HCT116 (cell line): ENCODE results near the gene RBM20. TPM values are rescaled to one million over a fixed set of nuclear protein-coding genes. Genes with fewer than 3 reads are reported as not detected.

Experiments used
- ATAC-seq: fragments of 200-7000 bp; cut with Tn5 transposase; 2 replicates; pipeline ENCODE4 v1.9.1; 2020; ENCODE audit warnings: mild to moderate bottlenecking, moderate library complexity
- BruUV-seq: library from RNA; stranded (reverse); fragments of 400-500 nt; replicated peaks from 2 replicates; lab custom pipeline; 2021; lab: Mats Ljungman, UMichigan
- CTCF ChIA-PET: fragments of 300-600 bp; sonication (Branson Sonifier 250); formaldehyde crosslinking; loops from one replicate; lab custom pipeline; 2021; ENCODE audit warnings: antibody characterized with exemption; lab: Charles Lee
- POLR2A ChIA-PET: fragments of 300-600, 350-600 bp; sonication (Branson Sonifier 250); formaldehyde crosslinking; loops from one replicate; lab custom pipeline; 2021; ENCODE audit warnings: antibody characterized with exemption; lab: Charles Lee
- RAD21 ChIA-PET, 2 experiments: fragments of 300-600 bp; sonication (Branson Sonifier 250); formaldehyde crosslinking; loops; one replicate each; lab custom pipeline; 2023; ENCODE audit warnings: low total read pairs in 2 of 2; ENCODE audit not compliant: uncharacterized antibody in 2 of 2, unreplicated experiment in 2 of 2, low non-redundant PET in 1 of 2; lab: Charles Lee
- DNase-seq: peaks from one replicate; pipeline ENCODE4 v3.0.0-alpha.2; 2010; ENCODE audit warnings: low read depth, low spot score
- H2AFZ ChIP-seq: fragments of 200-600 bp; shearing (Covaris generic), sonication (generic); 2 replicates; pipeline ENCODE4 v1.6.1; 2017; ENCODE audit warnings: low read depth, mixed run types, mixed read lengths, antibody characterized with exemption, low read length; ENCODE audit not compliant: poor library complexity, severe bottlenecking
- H3K27ac ChIP-seq: 2 replicates; pipeline ENCODE4 v1.5.1; 2012; ENCODE audit warnings: low read depth, low read length
- H3K27me3 ChIP-seq: fragments of 200-600 bp; sonication (generic); 2 replicates; pipeline ENCODE4 v1.6.1; 2016; ENCODE audit warnings: mixed run types, low read length, mixed read lengths; ENCODE audit not compliant: insufficient read depth
- H3K36me3 ChIP-seq, 2 experiments: fragments of 200-500 bp in 1 of 2; fragments of 200-600 bp in 1 of 2; sonication (Bioruptor generic) in 1 of 2; sonication (generic) in 1 of 2; 2 replicates each; pipeline versions ENCODE4 v1.5.1 to v1.6.1; 2014 to 2016; ENCODE audit warnings: low read length in 2 of 2, inconsistent platforms in 1 of 2, mixed read lengths in 1 of 2, mixed run types in 1 of 2; ENCODE audit not compliant: insufficient read depth in 2 of 2, control insufficient read depth in 1 of 2
- H3K4me1 ChIP-seq, 2 experiments: fragments of 200-600 bp in 1 of 2; sonication (generic) in 1 of 2; 2 replicates each; pipeline versions ENCODE4 v1.5.1 to v1.6.1; 2012 to 2017; ENCODE audit warnings: low read length in 2 of 2, inconsistent platforms in 1 of 2, mild to moderate bottlenecking in 1 of 2, mixed read lengths in 1 of 2, mixed run types in 1 of 2, moderate library complexity in 1 of 2; ENCODE audit not compliant: insufficient read depth in 2 of 2, control insufficient read depth in 1 of 2
- H3K4me2 ChIP-seq: fragments of 200-600 bp; sonication (generic); 2 replicates; pipeline ENCODE4 v1.6.1; 2017; ENCODE audit warnings: mixed run types, low read length, mixed read lengths
- H3K4me3 ChIP-seq, 2 experiments: fragments of 200-600 bp in 1 of 2; sonication (generic) in 1 of 2; replicated peaks in 1 of 2; 2 replicates each; pipeline ENCODE4 v1.5.1; 2011 to 2016; ENCODE audit warnings: low read length in 2 of 2, control low read depth in 1 of 2, low read depth in 1 of 2, mild to moderate bottlenecking in 1 of 2, mixed read lengths in 1 of 2, mixed run types in 1 of 2
- H3K79me2 ChIP-seq: fragments of 200-600 bp; sonication (generic); 2 replicates; pipeline ENCODE4 v1.6.1; 2017; ENCODE audit warnings: mild to moderate bottlenecking, mixed run types, low read length, moderate library complexity, mixed read lengths; ENCODE audit not compliant: insufficient read depth
- H3K9ac ChIP-seq: fragments of 200-600 bp; sonication (generic); 2 replicates; pipeline ENCODE4 v1.6.1; 2016; ENCODE audit warnings: low read length, mixed read lengths
- H3K9me2 ChIP-seq: fragments of 200-600 bp; sonication (generic), shearing (Covaris generic); 2 replicates; pipeline ENCODE4 v1.6.1; 2017; ENCODE audit warnings: mixed run types, mild to moderate bottlenecking, moderate library complexity; ENCODE audit not compliant: insufficient read depth
- H3K9me3 ChIP-seq, 2 experiments: fragments of 200-500 bp in 1 of 2; fragments of 200-600 bp in 1 of 2; sonication (Bioruptor generic) in 1 of 2; sonication (generic) in 1 of 2; 2 replicates each; pipeline ENCODE4 v1.6.1; 2014 to 2017; ENCODE audit warnings: low read length in 2 of 2, mixed read lengths in 2 of 2, inconsistent platforms in 1 of 2, low read depth in 1 of 2, mild to moderate bottlenecking in 1 of 2, mixed run types in 1 of 2, moderate library complexity in 1 of 2; ENCODE audit not compliant: control insufficient read depth in 1 of 2, insufficient read depth in 1 of 2
- H4K20me1 ChIP-seq: fragments of 200-600 bp; sonication (generic), shearing (Covaris generic); 2 replicates; pipeline ENCODE4 v1.6.1; 2017; ENCODE audit warnings: mixed run types, mild to moderate bottlenecking, moderate library complexity; ENCODE audit not compliant: insufficient read depth
- CEBPB ChIP-seq: IDR thresholded peaks from 2 replicates; pipeline ENCODE4 v1.6.1; 2012; ENCODE audit warnings: low read depth
- EGR1 ChIP-seq: IDR thresholded peaks from 2 replicates; pipeline ENCODE4 v1.6.1; 2012; ENCODE audit warnings: low read depth
- ELF1 ChIP-seq: IDR thresholded peaks from 2 replicates; pipeline ENCODE4 v1.6.1; 2012; ENCODE audit warnings: low read depth, borderline replicate concordance
- EZH2 ChIP-seq: fragments of 200-600 bp; sonication (generic); IDR thresholded peaks from 2 replicates; pipeline ENCODE4 v1.6.1; 2017; ENCODE audit warnings: antibody characterized with exemption, mixed run types
- EZH2phosphoT487 ChIP-seq: fragments of 200-600 bp; IDR thresholded peaks from 2 replicates; pipeline ENCODE4 v1.6.1; 2018; ENCODE audit warnings: antibody characterized with exemption, borderline replicate concordance
- FOSL1 ChIP-seq: IDR thresholded peaks from 2 replicates; pipeline ENCODE4 v1.6.1; 2012; ENCODE audit warnings: low read depth
- JUND ChIP-seq: IDR thresholded peaks from 2 replicates; pipeline ENCODE4 v1.6.1; 2012
- POLR2A ChIP-seq: IDR thresholded peaks from 2 replicates; pipeline ENCODE4 v1.7.0; 2011; ENCODE audit warnings: borderline replicate concordance; ENCODE audit not compliant: insufficient read depth, insufficient read length; ENCODE audit errors: extremely low read depth
- POLR2AphosphoS5 ChIP-seq: IDR thresholded peaks from 2 replicates; pipeline ENCODE4 v1.6.1; 2011; ENCODE audit warnings: mild to moderate bottlenecking, low read depth, low read length, moderate library complexity
- RAD21 ChIP-seq: IDR thresholded peaks from 2 replicates; pipeline ENCODE4 v1.6.1; 2012; ENCODE audit warnings: low read depth, mild to moderate bottlenecking
- SIN3A ChIP-seq: IDR thresholded peaks from 2 replicates; pipeline ENCODE4 v1.6.1; 2012; ENCODE audit warnings: low read depth
- SP1 ChIP-seq: IDR thresholded peaks from 2 replicates; pipeline ENCODE4 v1.6.1; 2012; ENCODE audit warnings: low read depth
- SRF ChIP-seq: IDR thresholded peaks from 2 replicates; pipeline ENCODE4 v1.6.1; 2012; ENCODE audit warnings: low read depth
- YY1 ChIP-seq: IDR thresholded peaks from 2 replicates; pipeline ENCODE4 v1.6.1; 2011; ENCODE audit warnings: low read length, low read depth, moderate library complexity, mild to moderate bottlenecking; ENCODE audit not compliant: insufficient replicate concordance; ENCODE audit errors: extremely low read depth
- ZFX ChIP-seq: fragments of 450-650 bp; IDR thresholded peaks from 2 replicates; pipeline ENCODE4 v1.6.1; 2017
- ZNF274 ChIP-seq: fragments of 200-500 bp; sonication (Bioruptor generic); IDR thresholded peaks from 2 replicates; pipeline ENCODE4 v1.6.1; 2014; ENCODE audit warnings: mild to moderate bottlenecking, low read depth, low read length, inconsistent platforms
- intact Hi-C: fragments of 100-400 bp; cut with micrococcal nuclease; formaldehyde crosslinking; loops from 2 replicates; pipeline ENCODE4 v1.10.0; 2022
- total RNA-seq: library from RNA; stranded (reverse); gene quantifications from one replicate; pipeline ENCODE4 v1.2.1, GENCODE V29; 2021; ENCODE audit not compliant: unreplicated experiment
- TF ChIP-seq, protein P1 (sequence below), 3 experiments: fragments of 200-600 bp in 1 of 3; sonication (generic) in 1 of 3; IDR thresholded peaks in 2 of 3; conservative IDR thresholded peaks in 1 of 3; 2 replicates each; pipeline ENCODE4 v1.5.1; 2012 to 2017; ENCODE audit warnings: low read depth in 2 of 3, low read length in 2 of 3, antibody characterized with exemption in 1 of 3, borderline replicate concordance in 1 of 3, control low read depth in 1 of 3, mild to moderate bottlenecking in 1 of 3, mixed read lengths in 1 of 3, mixed run types in 1 of 3, moderate library complexity in 1 of 3; ENCODE audit not compliant: insufficient read depth in 1 of 3
- TF ChIP-seq, protein P2 (sequence below): IDR thresholded peaks from 2 replicates; pipeline ENCODE4 v1.6.1; 2012; ENCODE audit warnings: low read depth
- TF ChIP-seq, protein P3 (sequence below): IDR thresholded peaks from 2 replicates; pipeline ENCODE4 v1.6.1; 2011; ENCODE audit warnings: mild to moderate bottlenecking, low read length, moderate library complexity; ENCODE audit not compliant: insufficient replicate concordance; ENCODE audit errors: extremely low read depth
- TF ChIP-seq, protein P4 (sequence below): IDR thresholded peaks from 2 replicates; pipeline ENCODE4 v1.6.1; 2012

Gene RBM20
- total RNA-seq, 1 experiment from 2014 or later: 2.0 TPM

DNA sequence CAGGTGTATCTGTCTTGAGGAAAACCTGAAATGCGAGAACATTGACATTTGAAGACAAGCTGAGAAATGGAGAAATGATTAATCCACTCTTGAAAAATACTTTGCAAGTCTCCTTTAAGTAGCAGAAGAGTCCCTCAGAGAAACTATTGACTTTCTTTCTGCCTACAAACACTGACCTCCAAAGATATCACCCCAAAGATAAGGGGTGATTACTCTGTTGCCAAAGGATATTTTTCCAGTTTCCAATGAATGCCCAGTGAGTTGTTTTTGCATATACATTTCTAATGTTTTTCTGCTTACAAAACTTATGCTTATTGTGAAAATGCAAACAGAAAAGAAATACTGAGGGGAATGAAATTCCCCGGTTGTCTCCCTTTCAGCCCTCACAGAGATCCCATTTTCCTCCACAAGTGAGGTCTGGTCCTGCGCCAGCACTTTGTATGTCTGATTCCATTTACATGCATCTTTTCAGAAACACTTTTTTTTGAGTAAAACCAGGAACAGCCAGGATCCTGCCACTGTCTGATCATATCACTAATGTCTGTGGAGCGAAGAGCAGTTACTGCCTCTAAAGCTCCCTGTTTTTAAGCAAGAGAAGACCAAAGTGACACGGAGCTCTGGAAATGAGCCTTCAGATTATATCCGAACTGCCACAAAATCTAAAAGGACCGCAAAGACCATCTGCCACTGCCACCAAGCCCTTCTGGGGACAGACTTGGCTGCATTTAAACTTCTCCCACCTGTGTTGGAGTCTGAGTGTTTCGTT lies 144.7 kb downstream of the RBM20 start:
- no peaks in the 10 kb centered on the region for H3K4me1 ChIP-seq
- no peaks in the 10 kb centered on the region for H3K79me2 ChIP-seq
- ATAC-seq (no peak), DNase-seq (no peak)
- no peak overlapping the region for H3K27ac ChIP-seq
- intact Hi-C loops: no loop called here
- H4K20me1 ChIP-seq: no peaks in the 10 kb centered on the region
- no peaks in the 10 kb centered on the region for H3K36me3 ChIP-seq
- H2AFZ ChIP-seq: no peak overlapping the region
- BruUV-seq: no TSS peak
- CTCF ChIA-PET: no interaction called here
- H3K9me3 ChIP-seq: no peaks in the 10 kb centered on the region
- no peaks in the 10 kb centered on the region for H3K27me3 ChIP-seq
- no peak overlapping the region for H3K4me2 ChIP-seq
- H3K9me2 ChIP-seq: no peaks in the 10 kb centered on the region
- H3K4me3 ChIP-seq: no peak overlapping the region
- TF ChIP-seq SRF (no peak), EZH2 (no peak), FOSL1 (no peak), CEBPB (no peak), ZNF274 (no peak), SP1 (no peak), ZFX (no peak), RAD21 (no peak), POLR2AphosphoS5 (no peak), SIN3A (no peak), YY1 (no peak), EZH2phosphoT487 (no peak), EGR1 (no peak), POLR2A (no peak), ELF1 (no peak), JUND (no peak)
- TF ChIP-seq, protein P1, sequence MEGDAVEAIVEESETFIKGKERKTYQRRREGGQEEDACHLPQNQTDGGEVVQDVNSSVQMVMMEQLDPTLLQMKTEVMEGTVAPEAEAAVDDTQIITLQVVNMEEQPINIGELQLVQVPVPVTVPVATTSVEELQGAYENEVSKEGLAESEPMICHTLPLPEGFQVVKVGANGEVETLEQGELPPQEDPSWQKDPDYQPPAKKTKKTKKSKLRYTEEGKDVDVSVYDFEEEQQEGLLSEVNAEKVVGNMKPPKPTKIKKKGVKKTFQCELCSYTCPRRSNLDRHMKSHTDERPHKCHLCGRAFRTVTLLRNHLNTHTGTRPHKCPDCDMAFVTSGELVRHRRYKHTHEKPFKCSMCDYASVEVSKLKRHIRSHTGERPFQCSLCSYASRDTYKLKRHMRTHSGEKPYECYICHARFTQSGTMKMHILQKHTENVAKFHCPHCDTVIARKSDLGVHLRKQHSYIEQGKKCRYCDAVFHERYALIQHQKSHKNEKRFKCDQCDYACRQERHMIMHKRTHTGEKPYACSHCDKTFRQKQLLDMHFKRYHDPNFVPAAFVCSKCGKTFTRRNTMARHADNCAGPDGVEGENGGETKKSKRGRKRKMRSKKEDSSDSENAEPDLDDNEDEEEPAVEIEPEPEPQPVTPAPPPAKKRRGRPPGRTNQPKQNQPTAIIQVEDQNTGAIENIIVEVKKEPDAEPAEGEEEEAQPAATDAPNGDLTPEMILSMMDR (IDR thresholded peaks at IDR 0.05 in 2 of 3, conservative IDR thresholded peaks at IDR 0.05 in 1 of 3; ENCODE audit: borderline replicate concordance in 1 of 3, insufficient read depth in 1 of 3, low read depth in 2 of 3, low read length in 2 of 3): no peak
- TF ChIP-seq, protein P2, sequence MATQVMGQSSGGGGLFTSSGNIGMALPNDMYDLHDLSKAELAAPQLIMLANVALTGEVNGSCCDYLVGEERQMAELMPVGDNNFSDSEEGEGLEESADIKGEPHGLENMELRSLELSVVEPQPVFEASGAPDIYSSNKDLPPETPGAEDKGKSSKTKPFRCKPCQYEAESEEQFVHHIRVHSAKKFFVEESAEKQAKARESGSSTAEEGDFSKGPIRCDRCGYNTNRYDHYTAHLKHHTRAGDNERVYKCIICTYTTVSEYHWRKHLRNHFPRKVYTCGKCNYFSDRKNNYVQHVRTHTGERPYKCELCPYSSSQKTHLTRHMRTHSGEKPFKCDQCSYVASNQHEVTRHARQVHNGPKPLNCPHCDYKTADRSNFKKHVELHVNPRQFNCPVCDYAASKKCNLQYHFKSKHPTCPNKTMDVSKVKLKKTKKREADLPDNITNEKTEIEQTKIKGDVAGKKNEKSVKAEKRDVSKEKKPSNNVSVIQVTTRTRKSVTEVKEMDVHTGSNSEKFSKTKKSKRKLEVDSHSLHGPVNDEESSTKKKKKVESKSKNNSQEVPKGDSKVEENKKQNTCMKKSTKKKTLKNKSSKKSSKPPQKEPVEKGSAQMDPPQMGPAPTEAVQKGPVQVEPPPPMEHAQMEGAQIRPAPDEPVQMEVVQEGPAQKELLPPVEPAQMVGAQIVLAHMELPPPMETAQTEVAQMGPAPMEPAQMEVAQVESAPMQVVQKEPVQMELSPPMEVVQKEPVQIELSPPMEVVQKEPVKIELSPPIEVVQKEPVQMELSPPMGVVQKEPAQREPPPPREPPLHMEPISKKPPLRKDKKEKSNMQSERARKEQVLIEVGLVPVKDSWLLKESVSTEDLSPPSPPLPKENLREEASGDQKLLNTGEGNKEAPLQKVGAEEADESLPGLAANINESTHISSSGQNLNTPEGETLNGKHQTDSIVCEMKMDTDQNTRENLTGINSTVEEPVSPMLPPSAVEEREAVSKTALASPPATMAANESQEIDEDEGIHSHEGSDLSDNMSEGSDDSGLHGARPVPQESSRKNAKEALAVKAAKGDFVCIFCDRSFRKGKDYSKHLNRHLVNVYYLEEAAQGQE: no peak
- TF ChIP-seq, protein P3, sequence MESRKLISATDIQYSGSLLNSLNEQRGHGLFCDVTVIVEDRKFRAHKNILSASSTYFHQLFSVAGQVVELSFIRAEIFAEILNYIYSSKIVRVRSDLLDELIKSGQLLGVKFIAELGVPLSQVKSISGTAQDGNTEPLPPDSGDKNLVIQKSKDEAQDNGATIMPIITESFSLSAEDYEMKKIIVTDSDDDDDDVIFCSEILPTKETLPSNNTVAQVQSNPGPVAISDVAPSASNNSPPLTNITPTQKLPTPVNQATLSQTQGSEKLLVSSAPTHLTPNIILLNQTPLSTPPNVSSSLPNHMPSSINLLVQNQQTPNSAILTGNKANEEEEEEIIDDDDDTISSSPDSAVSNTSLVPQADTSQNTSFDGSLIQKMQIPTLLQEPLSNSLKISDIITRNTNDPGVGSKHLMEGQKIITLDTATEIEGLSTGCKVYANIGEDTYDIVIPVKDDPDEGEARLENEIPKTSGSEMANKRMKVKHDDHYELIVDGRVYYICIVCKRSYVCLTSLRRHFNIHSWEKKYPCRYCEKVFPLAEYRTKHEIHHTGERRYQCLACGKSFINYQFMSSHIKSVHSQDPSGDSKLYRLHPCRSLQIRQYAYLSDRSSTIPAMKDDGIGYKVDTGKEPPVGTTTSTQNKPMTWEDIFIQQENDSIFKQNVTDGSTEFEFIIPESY: no peak
- TF ChIP-seq, protein P4, sequence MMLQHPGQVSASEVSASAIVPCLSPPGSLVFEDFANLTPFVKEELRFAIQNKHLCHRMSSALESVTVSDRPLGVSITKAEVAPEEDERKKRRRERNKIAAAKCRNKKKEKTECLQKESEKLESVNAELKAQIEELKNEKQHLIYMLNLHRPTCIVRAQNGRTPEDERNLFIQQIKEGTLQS: no peak
- RAD21 ChIA-PET: no interaction called here
- POLR2A ChIA-PET: no interaction called here
- H3K9ac ChIP-seq: no peak overlapping the region
